Fibroblast of the aortic adventitia (primary cell): Measurements from ENCODE around the gene HEATR1. TPM values are rescaled to one million over a fixed set of nuclear protein-coding genes. Genes with fewer than 3 reads are reported as not detected.

Experiments
- DNase-seq: peaks from one replicate; pipeline ENCODE4 v3.0.0-alpha.2; 2010; ENCODE audit warnings: low read depth
- H3K4me3 ChIP-seq: 2 replicates; pipeline ENCODE4 v1.5.1; 2011; ENCODE audit warnings: low read depth, mild to moderate bottlenecking, control low read depth, low read length, moderate library complexity
- CTCF ChIP-seq: IDR thresholded peaks from 2 replicates; pipeline ENCODE4 v1.5.1; 2011; ENCODE audit warnings: mild to moderate bottlenecking, low read length, control low read depth, inconsistent platforms; ENCODE audit not compliant: insufficient read depth
- total RNA-seq: library from RNA; depleted of rRNA; stranded (reverse); fragments of >200 nt; gene quantifications from 2 replicates; pipeline ENCODE4 v1.2.3, GENCODE V29; 2012; ENCODE audit warnings: low replicate concordance

Gene HEATR1
- total RNA-seq, 1 donor = 62.5 TPM

GRCh38 chr1:236543065-236543669, 61.1 kb downstream of the HEATR1 start:
- no peak for DNase-seq
- peak; percentile 11 for TF ChIP-seq CTCF
- no peak overlapping the region for H3K4me3 ChIP-seq

- no peak overlapping the region for H3K4me3 ChIP-seq
- no peak for DNase-seq
- TF ChIP-seq CTCF = no peak
These were observed 62.6 kb downstream of the HEATR1 start for GRCh38 chr1:236541710-236542109.

GRCh38 chr1:236540813-236541465, 63.4 kb downstream of the HEATR1 start:
- DNase-seq = no peak
- no peak overlapping the region for H3K4me3 ChIP-seq
- TF ChIP-seq CTCF = no peak

- no peak for TF ChIP-seq CTCF
- H3K4me3 ChIP-seq = no peak overlapping the region
- no peak for DNase-seq
These were observed 67.8 kb downstream of the HEATR1 start for GRCh38 chr1:236536540-236536939.

- DNase-seq = no peak
- H3K4me3 ChIP-seq = no peak overlapping the region
- no peak for TF ChIP-seq CTCF
These were observed 68.6 kb downstream of the HEATR1 start for GRCh38 chr1:236535662-236536161.

- no peak overlapping the region for H3K4me3 ChIP-seq
- TF ChIP-seq CTCF = no peak
- no peak for DNase-seq
These were observed 69.1 kb downstream of the HEATR1 start for GRCh38 chr1:236535190-236535589.

GRCh38 chr1:236534151-236534651, 70.1 kb downstream of the HEATR1 start:
- TF ChIP-seq CTCF = no peak
- H3K4me3 ChIP-seq = no peak overlapping the region
- peak; percentile 52 for DNase-seq
